ENCODE measurements around the gene PPFIBP1.

Gene PPFIBP1

GRCh38 chr12:27673101-27673718 lies 149.2 kb downstream of the PPFIBP1 start:
- Histone ChIP-seq H2BK120ac (ENCODE audit: insufficient read depth, low read length, poor library complexity) (no peak overlapping the region), H2BK12ac (ENCODE audit: low read length) (no peak overlapping the region), H4K91ac (ENCODE audit: low read depth, low read length) (no peak overlapping the region), H3K36me3 (ENCODE audit: control insufficient read depth in 1 of 2, insufficient read depth in 2 of 2, low read length in 2 of 2) (peaks cover 18 to 29% of the 10 kb centered on the region in 2 experiments), H4K12ac (ENCODE audit: low read depth, low read length) (no peak overlapping the region), H2AK5ac (ENCODE audit: low read length) (no peak overlapping the region), H3K9ac (ENCODE audit: low read length) (no peak overlapping the region), H3K18ac (ENCODE audit: low read length) (no peak overlapping the region), H2BK5ac (ENCODE audit: low read depth, low read length, poor library complexity) (no peak overlapping the region), H3K14ac (ENCODE audit: low read length) (no peak overlapping the region), H3K4me2 (ENCODE audit: low read length) (no peak overlapping the region), H3K79me2 (ENCODE audit: control insufficient read depth, insufficient read depth, low read length, poor library complexity) (no peaks in the 10 kb centered on the region), H3K4ac (ENCODE audit: low read depth, low read length) (no peak overlapping the region), H3K4me3 (ENCODE audit: low read depth, low read length) (no peak overlapping the region), H3K4me1 (ENCODE audit: control insufficient read depth in 1 of 2, insufficient read depth in 2 of 2, low read length in 2 of 2) (no peaks in the 10 kb centered on the region), H3K79me1 (ENCODE audit: low read length) (no peaks in the 10 kb centered on the region), H3K27ac (ENCODE audit: low read depth, low read length) (no peak overlapping the region), H3K23ac (ENCODE audit: low read length) (no peak overlapping the region), H4K8ac (ENCODE audit: low read depth, low read length) (no peak overlapping the region), H3K27me3 (ENCODE audit: insufficient read depth, low read length) (no peaks in the 10 kb centered on the region), H2AFZ (ENCODE audit: insufficient read depth, low read length, poor library complexity) (no peak overlapping the region), H3K9me3 (ENCODE audit: insufficient read depth, low read depth, low read length) (no peaks in the 10 kb centered on the region)
- DNase-seq: no peak
- WGBS (ENCODE audit: extremely low coverage, insufficient coverage, insufficient read length): no CpG with 5 or more reads among the region's 3 CpGs

GRCh38 chr12:27674989-27675388 lies 151.0 kb downstream of the PPFIBP1 start:
- no peak overlapping the region for H3K4me3 ChIP-seq (ENCODE audit: low read depth, low read length)
- no peaks in the 10 kb centered on the region for H3K9me3 ChIP-seq (ENCODE audit: insufficient read depth, low read depth, low read length)
- no peak overlapping the region for H4K91ac ChIP-seq (ENCODE audit: low read depth, low read length)
- no peak overlapping the region for H2AFZ ChIP-seq (ENCODE audit: insufficient read depth, low read length, poor library complexity)
- H3K18ac ChIP-seq (ENCODE audit: low read length): no peak overlapping the region
- H2BK5ac ChIP-seq (ENCODE audit: low read depth, low read length, poor library complexity): no peak overlapping the region
- H3K4me1 ChIP-seq (ENCODE audit: control insufficient read depth in 1 of 2, insufficient read depth in 2 of 2, low read length in 2 of 2): no peaks in the 10 kb centered on the region
- H3K79me1 ChIP-seq (ENCODE audit: low read length): no peaks in the 10 kb centered on the region
- H3K79me2 ChIP-seq (ENCODE audit: control insufficient read depth, insufficient read depth, low read length, poor library complexity): no peaks in the 10 kb centered on the region
- H2AK5ac ChIP-seq (ENCODE audit: low read length): no peak overlapping the region
- no peak overlapping the region for H3K14ac ChIP-seq (ENCODE audit: low read length)
- no peak overlapping the region for H2BK120ac ChIP-seq (ENCODE audit: insufficient read depth, low read length, poor library complexity)
- no peak overlapping the region for H3K23ac ChIP-seq (ENCODE audit: low read length)
- no peak overlapping the region for H3K4ac ChIP-seq (ENCODE audit: low read depth, low read length)
- H3K36me3 ChIP-seq (ENCODE audit: control insufficient read depth in 1 of 2, insufficient read depth in 2 of 2, low read length in 2 of 2): peaks cover 22 to 34% of the 10 kb centered on the region in 2 experiments
- no peak overlapping the region for H4K8ac ChIP-seq (ENCODE audit: low read depth, low read length)
- H3K27me3 ChIP-seq (ENCODE audit: insufficient read depth, low read length): no peaks in the 10 kb centered on the region
- H4K12ac ChIP-seq (ENCODE audit: low read depth, low read length): no peak overlapping the region
- WGBS (ENCODE audit: extremely low coverage, insufficient coverage, insufficient read length): no CpG with 5 or more reads among the region's 2 CpGs
- no peak overlapping the region for H3K9ac ChIP-seq (ENCODE audit: low read length)
- no peak for DNase-seq
- H3K27ac ChIP-seq (ENCODE audit: low read depth, low read length): no peak overlapping the region
- H3K4me2 ChIP-seq (ENCODE audit: low read length): no peak overlapping the region
- no peak overlapping the region for H2BK12ac ChIP-seq (ENCODE audit: low read length)

- Histone ChIP-seq H2AK5ac (ENCODE audit: low read length) (no peak overlapping the region), H2BK5ac (ENCODE audit: low read depth, low read length, poor library complexity) (no peak overlapping the region), H3K9me3 (ENCODE audit: insufficient read depth, low read depth, low read length) (no peaks in the 10 kb centered on the region), H2BK120ac (ENCODE audit: insufficient read depth, low read length, poor library complexity) (no peak overlapping the region), H3K4me3 (ENCODE audit: low read depth, low read length) (no peak overlapping the region), H3K14ac (ENCODE audit: low read length) (no peak overlapping the region), H2AFZ (ENCODE audit: insufficient read depth, low read length, poor library complexity) (no peak overlapping the region), H3K27ac (ENCODE audit: low read depth, low read length) (no peak overlapping the region), H3K27me3 (ENCODE audit: insufficient read depth, low read length) (no peaks in the 10 kb centered on the region), H3K4me2 (ENCODE audit: low read length) (no peak overlapping the region), H4K91ac (ENCODE audit: low read depth, low read length) (no peak overlapping the region), H3K18ac (ENCODE audit: low read length) (no peak overlapping the region), H3K79me2 (ENCODE audit: control insufficient read depth, insufficient read depth, low read length, poor library complexity) (no peaks in the 10 kb centered on the region), H3K4me1 (ENCODE audit: control insufficient read depth in 1 of 2, insufficient read depth in 2 of 2, low read length in 2 of 2) (no peaks in the 10 kb centered on the region), H3K4ac (ENCODE audit: low read depth, low read length) (no peak overlapping the region), H3K23ac (ENCODE audit: low read length) (no peak overlapping the region), H2BK12ac (ENCODE audit: low read length) (no peak overlapping the region), H3K79me1 (ENCODE audit: low read length) (no peaks in the 10 kb centered on the region), H4K8ac (ENCODE audit: low read depth, low read length) (no peak overlapping the region), H4K12ac (ENCODE audit: low read depth, low read length) (no peak overlapping the region), H3K36me3 (ENCODE audit: control insufficient read depth in 1 of 2, insufficient read depth in 2 of 2, low read length in 2 of 2) (peaks cover 26 to 50% of the 10 kb centered on the region in 2 experiments), H3K9ac (ENCODE audit: low read length) (no peak overlapping the region)
- no peak for DNase-seq
Measured at GRCh38 chr12:27680619-27681018, 156.6 kb downstream of the PPFIBP1 start.

- Histone ChIP-seq H4K8ac (ENCODE audit: low read depth, low read length) (no peak overlapping the region), H3K4ac (ENCODE audit: low read depth, low read length) (no peak overlapping the region), H3K4me1 (ENCODE audit: control insufficient read depth in 1 of 2, insufficient read depth in 2 of 2, low read length in 2 of 2) (no peaks in the 10 kb centered on the region), H4K12ac (ENCODE audit: low read depth, low read length) (no peak overlapping the region), H2BK120ac (ENCODE audit: insufficient read depth, low read length, poor library complexity) (no peak overlapping the region), H3K14ac (ENCODE audit: low read length) (no peak overlapping the region), H4K91ac (ENCODE audit: low read depth, low read length) (no peak overlapping the region), H3K27ac (ENCODE audit: low read depth, low read length) (no peak overlapping the region), H2BK5ac (ENCODE audit: low read depth, low read length, poor library complexity) (no peak overlapping the region), H3K18ac (ENCODE audit: low read length) (no peak overlapping the region), H2AFZ (ENCODE audit: insufficient read depth, low read length, poor library complexity) (no peak overlapping the region), H3K4me2 (ENCODE audit: low read length) (no peak overlapping the region), H2AK5ac (ENCODE audit: low read length) (no peak overlapping the region), H3K79me1 (ENCODE audit: low read length) (no peaks in the 10 kb centered on the region), H3K4me3 (ENCODE audit: low read depth, low read length) (no peak overlapping the region), H3K79me2 (ENCODE audit: control insufficient read depth, insufficient read depth, low read length, poor library complexity) (no peaks in the 10 kb centered on the region), H2BK12ac (ENCODE audit: low read length) (no peak overlapping the region), H3K9me3 (ENCODE audit: insufficient read depth, low read depth, low read length) (no peaks in the 10 kb centered on the region), H3K23ac (ENCODE audit: low read length) (no peak overlapping the region), H3K36me3 (ENCODE audit: control insufficient read depth in 1 of 2, insufficient read depth in 2 of 2, low read length in 2 of 2) (peaks cover 19 to 48% of the 10 kb centered on the region in 2 experiments), H3K9ac (ENCODE audit: low read length) (no peak overlapping the region), H3K27me3 (ENCODE audit: insufficient read depth, low read length) (no peaks in the 10 kb centered on the region)
- no CpG with 5 or more reads among the region's 2 CpGs for WGBS (ENCODE audit: extremely low coverage, insufficient coverage, insufficient read length)
- no peak for DNase-seq
Measured at GRCh38 chr12:27682534-27682933, 158.5 kb downstream of the PPFIBP1 start.

All from trophoblast cell (in vitro differentiated cells and primary cell).